ACC112 (cell line): ENCODE results near the gene MYMK.

ENCODE experiments used
- H2AFZ ChIP-seq: fragments of 200-600 bp; sonication (generic); one replicate; pipeline ENCODE4 v1.6.0; 2017; ENCODE audit warnings: antibody characterized with exemption, low read length; ENCODE audit not compliant: unreplicated experiment
- H3K27ac ChIP-seq: fragments of 200-600 bp; sonication (generic); 2 replicates; pipeline ENCODE4 v1.5.1; 2014; ENCODE audit warnings: low read depth, mild to moderate bottlenecking, antibody characterized with exemption, low read length, moderate library complexity
- H3K27me3 ChIP-seq: fragments of 200-600 bp; sonication (generic); 2 replicates; pipeline ENCODE4 v1.6.1; 2014; ENCODE audit warnings: mild to moderate bottlenecking, antibody characterized with exemption, low read length, moderate library complexity, mixed read lengths; ENCODE audit not compliant: insufficient read depth
- H3K36me3 ChIP-seq: fragments of 200-600 bp; sonication (generic); 2 replicates; pipeline ENCODE4 v1.6.1; 2016; ENCODE audit warnings: mild to moderate bottlenecking, antibody characterized with exemption, low read length, moderate library complexity, mixed read lengths; ENCODE audit not compliant: insufficient read depth
- H3K4me1 ChIP-seq: fragments of 200-600 bp; sonication (generic); one replicate; pipeline ENCODE4 v1.6.1; 2016; ENCODE audit warnings: low read length, mixed read lengths; ENCODE audit not compliant: insufficient read depth, unreplicated experiment, control insufficient read depth
- H3K4me3 ChIP-seq: fragments of 200-600 bp; sonication (generic); 2 replicates; pipeline ENCODE4 v1.5.1; 2014; ENCODE audit warnings: mild to moderate bottlenecking, low read depth, low read length
- H3K79me2 ChIP-seq: fragments of 200-600 bp; sonication (generic); one replicate; pipeline ENCODE4 v1.6.0; 2016; ENCODE audit warnings: low read length; ENCODE audit not compliant: control insufficient read depth, unreplicated experiment, insufficient read depth

MYMK gene

GRCh38 chr9:133516961-133517350 lies 7.8 kb downstream of the MYMK start:
- Histone ChIP-seq H3K79me2 (no peaks in the 10 kb centered on the region), H3K36me3 (no peaks in the 10 kb centered on the region), H3K27me3 (no peaks in the 10 kb centered on the region), H3K4me1 (no peaks in the 10 kb centered on the region), H3K4me3 (no peak overlapping the region), H2AFZ (no peak overlapping the region), H3K27ac (no peak overlapping the region)

- no peaks in the 10 kb centered on the region for H3K79me2 ChIP-seq
- H3K36me3 ChIP-seq = no peaks in the 10 kb centered on the region
- H3K27ac ChIP-seq = no peak overlapping the region
- no peaks in the 10 kb centered on the region for H3K27me3 ChIP-seq
- H3K4me3 ChIP-seq = no peak overlapping the region
- H2AFZ ChIP-seq = no peak overlapping the region
- H3K4me1 ChIP-seq = no peaks in the 10 kb centered on the region
These were observed 8.4 kb downstream of the MYMK start for GRCh38 chr9:133516256-133516960.

- H2AFZ ChIP-seq = no peak overlapping the region
- no peak overlapping the region for H3K27ac ChIP-seq
These were observed 9.0 kb downstream of the MYMK start for GRCh38 chr9:133515615-133516255.

GRCh38 chr9:133515240-133515610 lies 9.5 kb downstream of the MYMK start:
- H2AFZ ChIP-seq = no peak overlapping the region

More at GRCh38 chr9:133515615-133516255, 9.0 kb downstream of the MYMK start:
- Histone ChIP-seq H3K4me3 (no peak overlapping the region), H3K36me3 (no peaks in the 10 kb centered on the region), H3K4me1 (no peaks in the 10 kb centered on the region), H3K79me2 (no peaks in the 10 kb centered on the region), H3K27me3 (no peaks in the 10 kb centered on the region)

GRCh38 chr9:133514460-133515239 lies 10.1 kb downstream of the MYMK start:
- Histone ChIP-seq H3K4me1 (peaks cover 4% of the 10 kb centered on the region), H2AFZ (no peak overlapping the region), H3K27ac (no peak overlapping the region), H3K27me3 (no peaks in the 10 kb centered on the region), H3K36me3 (no peaks in the 10 kb centered on the region), H3K4me3 (no peak overlapping the region), H3K79me2 (no peaks in the 10 kb centered on the region)

More at GRCh38 chr9:133515240-133515610, 9.5 kb downstream of the MYMK start:
- H3K27ac ChIP-seq = no peak overlapping the region
- H3K4me1 ChIP-seq = no peaks in the 10 kb centered on the region
- H3K4me3 ChIP-seq = no peak overlapping the region
- no peaks in the 10 kb centered on the region for H3K27me3 ChIP-seq
- H3K79me2 ChIP-seq = no peaks in the 10 kb centered on the region
- H3K36me3 ChIP-seq = no peaks in the 10 kb centered on the region

- Histone ChIP-seq H3K4me3 (no peak overlapping the region), H3K4me1 (peaks cover 4% of the 10 kb centered on the region), H2AFZ (no peak overlapping the region), H3K27me3 (no peaks in the 10 kb centered on the region), H3K27ac (no peak overlapping the region), H3K36me3 (no peaks in the 10 kb centered on the region), H3K79me2 (no peaks in the 10 kb centered on the region)
These were observed 11.3 kb downstream of the MYMK start for GRCh38 chr9:133513214-133514100.

GRCh38 chr9:133512253-133513213 lies 12.2 kb downstream of the MYMK start:
- no peak overlapping the region for H3K4me3 ChIP-seq
- H2AFZ ChIP-seq = no peak overlapping the region
- peaks cover 4% of the 10 kb centered on the region for H3K4me1 ChIP-seq

GRCh38 chr9:133511607-133512006 lies 13.2 kb downstream of the MYMK start:
- Histone ChIP-seq H3K4me1 (peaks cover 13% of the 10 kb centered on the region), H3K27ac (no peak overlapping the region), H3K36me3 (no peaks in the 10 kb centered on the region), H2AFZ (no peak overlapping the region), H3K27me3 (no peaks in the 10 kb centered on the region), H3K79me2 (no peaks in the 10 kb centered on the region), H3K4me3 (no peak overlapping the region)

More at GRCh38 chr9:133512253-133513213, 12.2 kb downstream of the MYMK start:
- H3K27ac ChIP-seq = no peak overlapping the region
- H3K36me3 ChIP-seq = no peaks in the 10 kb centered on the region
- no peaks in the 10 kb centered on the region for H3K79me2 ChIP-seq
- H3K27me3 ChIP-seq = no peaks in the 10 kb centered on the region

- H3K27ac ChIP-seq = no peak overlapping the region
- H2AFZ ChIP-seq = no peak overlapping the region
- H3K4me1 ChIP-seq = peaks cover 18% of the 10 kb centered on the region
- no peak overlapping the region for H3K4me3 ChIP-seq
- H3K79me2 ChIP-seq = no peaks in the 10 kb centered on the region
- no peaks in the 10 kb centered on the region for H3K36me3 ChIP-seq
- H3K27me3 ChIP-seq = no peaks in the 10 kb centered on the region
These were observed 13.7 kb downstream of the MYMK start for GRCh38 chr9:133510926-133511505.
